A673 (cell line): ENCODE results near the gene SERGEF.

Source experiments
- EZH2 ChIP-seq: fragments of 200-600 bp; sonication (generic); IDR thresholded peaks from 2 replicates; pipeline ENCODE4 v1.6.1; 2017; ENCODE audit warnings: borderline replicate concordance, low read depth, mild to moderate bottlenecking, mixed read lengths, antibody characterized with exemption, low read length; ENCODE audit not compliant: poor library complexity, severe bottlenecking
- TF ChIP-seq, protein P1 (sequence below): fragments of 300-800, 200-600 bp; sonication (generic); conservative IDR thresholded peaks from 2 replicates; pipeline ENCODE4 v1.5.1; 2017; ENCODE audit warnings: low read depth, mild to moderate bottlenecking, antibody characterized with exemption, low read length, moderate library complexity, mixed read lengths

DNA sequence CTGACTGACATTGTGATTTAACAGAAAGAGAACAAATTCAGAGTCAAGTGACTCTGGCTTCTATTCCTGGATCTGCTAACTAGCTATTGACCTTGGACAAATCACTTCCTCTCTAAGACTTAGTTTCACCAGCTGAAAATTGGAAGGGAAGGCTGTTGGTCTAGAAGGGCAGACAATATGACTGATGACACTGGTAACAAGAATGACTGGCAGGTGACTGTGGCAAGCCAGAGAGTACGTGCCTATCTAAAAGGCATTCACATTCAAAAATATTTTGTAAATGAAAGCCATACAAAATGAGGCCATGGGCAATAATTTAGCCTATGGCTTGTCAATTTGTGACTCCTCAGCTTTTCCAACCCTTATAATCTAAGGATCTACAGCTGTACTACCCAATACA is 23.5 kb downstream of the SERGEF start:
- TF ChIP-seq, protein P1, sequence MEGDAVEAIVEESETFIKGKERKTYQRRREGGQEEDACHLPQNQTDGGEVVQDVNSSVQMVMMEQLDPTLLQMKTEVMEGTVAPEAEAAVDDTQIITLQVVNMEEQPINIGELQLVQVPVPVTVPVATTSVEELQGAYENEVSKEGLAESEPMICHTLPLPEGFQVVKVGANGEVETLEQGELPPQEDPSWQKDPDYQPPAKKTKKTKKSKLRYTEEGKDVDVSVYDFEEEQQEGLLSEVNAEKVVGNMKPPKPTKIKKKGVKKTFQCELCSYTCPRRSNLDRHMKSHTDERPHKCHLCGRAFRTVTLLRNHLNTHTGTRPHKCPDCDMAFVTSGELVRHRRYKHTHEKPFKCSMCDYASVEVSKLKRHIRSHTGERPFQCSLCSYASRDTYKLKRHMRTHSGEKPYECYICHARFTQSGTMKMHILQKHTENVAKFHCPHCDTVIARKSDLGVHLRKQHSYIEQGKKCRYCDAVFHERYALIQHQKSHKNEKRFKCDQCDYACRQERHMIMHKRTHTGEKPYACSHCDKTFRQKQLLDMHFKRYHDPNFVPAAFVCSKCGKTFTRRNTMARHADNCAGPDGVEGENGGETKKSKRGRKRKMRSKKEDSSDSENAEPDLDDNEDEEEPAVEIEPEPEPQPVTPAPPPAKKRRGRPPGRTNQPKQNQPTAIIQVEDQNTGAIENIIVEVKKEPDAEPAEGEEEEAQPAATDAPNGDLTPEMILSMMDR, result no peak
- no peak for TF ChIP-seq EZH2
